ENCODE data around the gene STIP1.
"Not testable (repeated sequence)": the region's sequence is repeated elsewhere in the genome, so short reads cannot be mapped to it uniquely, and the experiment has no call there.

Gene STIP1

DNA sequence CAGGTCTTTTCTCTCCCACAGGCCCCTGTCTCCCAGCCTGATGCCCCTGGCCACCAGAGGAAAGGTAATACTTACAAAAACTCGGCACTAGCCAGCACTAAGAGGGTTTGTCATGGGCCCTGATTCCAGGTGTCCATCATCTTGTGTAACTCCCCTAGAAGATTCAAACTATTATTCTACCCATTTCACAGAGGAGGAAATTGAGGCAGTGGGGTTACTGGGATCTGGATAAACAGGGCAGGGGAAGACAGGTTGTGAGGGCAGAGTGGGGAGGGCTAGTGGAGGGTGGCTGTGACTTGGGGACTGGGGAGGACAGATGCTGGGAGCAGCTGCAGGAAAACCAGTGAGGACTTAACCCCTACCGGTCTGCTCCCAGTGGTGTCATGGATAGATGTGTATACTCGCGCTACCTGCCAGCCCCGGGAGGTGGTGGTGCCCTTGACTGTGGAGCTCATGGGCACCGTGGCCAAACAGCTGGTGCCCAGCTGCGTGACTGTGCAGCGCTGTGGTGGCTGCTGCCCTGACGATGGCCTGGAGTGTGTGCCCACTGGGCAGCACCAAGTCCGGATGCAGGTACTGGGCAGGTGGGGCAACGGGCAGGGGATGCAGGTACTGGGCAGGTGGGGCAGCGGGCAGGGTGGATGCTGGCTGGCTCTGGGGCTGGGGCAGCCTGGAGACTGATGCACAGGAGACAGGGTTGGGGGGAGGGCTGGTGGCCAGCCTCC is 49.6 kb downstream of the STIP1 start:
- no peak for DNase-seq (ENCODE audit: low read depth, low spot score)

DNA sequence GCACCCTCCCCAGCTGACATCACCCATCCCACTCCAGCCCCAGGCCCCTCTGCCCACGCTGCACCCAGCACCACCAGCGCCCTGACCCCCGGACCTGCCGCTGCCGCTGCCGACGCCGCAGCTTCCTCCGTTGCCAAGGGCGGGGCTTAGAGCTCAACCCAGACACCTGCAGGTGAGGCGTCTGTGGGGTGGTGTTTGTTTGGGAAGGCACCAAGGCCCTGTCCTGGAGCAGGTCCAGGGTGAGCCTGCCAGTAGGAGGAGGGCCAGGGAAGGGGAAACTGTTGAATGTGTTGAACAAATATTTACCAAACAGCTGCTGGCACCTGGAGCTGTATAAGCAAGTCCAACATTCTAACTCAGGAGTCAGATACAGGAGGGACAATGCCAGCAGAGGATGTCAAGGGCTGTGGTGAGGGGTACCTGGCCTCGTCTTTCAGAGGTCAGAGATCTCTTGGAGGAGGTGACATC is 51.5 kb downstream of the STIP1 start:
- DNase-seq (ENCODE audit: low read depth, low spot score), result no peak

DNA sequence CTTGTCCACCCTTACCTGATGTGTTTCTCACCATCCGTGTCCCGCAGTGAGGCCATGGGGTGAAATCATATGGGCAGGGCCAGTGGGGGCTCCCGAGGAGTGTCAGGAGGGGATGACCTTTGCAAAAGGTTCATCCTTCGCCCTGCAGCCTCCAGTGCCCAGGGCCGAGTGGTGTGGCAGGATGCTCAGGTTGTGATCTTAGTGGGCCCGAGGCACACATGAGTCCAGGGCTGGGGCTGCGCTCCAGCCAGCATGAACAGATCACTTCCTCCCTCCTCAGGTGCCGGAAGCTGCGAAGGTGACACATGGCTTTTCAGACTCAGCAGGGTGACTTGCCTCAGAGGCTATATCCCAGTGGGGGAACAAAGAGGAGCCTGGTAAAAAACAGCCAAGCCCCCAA is 52.1 kb downstream of the STIP1 start:
- DNase-seq (ENCODE audit: low read depth, low spot score), result no peak

DNA sequence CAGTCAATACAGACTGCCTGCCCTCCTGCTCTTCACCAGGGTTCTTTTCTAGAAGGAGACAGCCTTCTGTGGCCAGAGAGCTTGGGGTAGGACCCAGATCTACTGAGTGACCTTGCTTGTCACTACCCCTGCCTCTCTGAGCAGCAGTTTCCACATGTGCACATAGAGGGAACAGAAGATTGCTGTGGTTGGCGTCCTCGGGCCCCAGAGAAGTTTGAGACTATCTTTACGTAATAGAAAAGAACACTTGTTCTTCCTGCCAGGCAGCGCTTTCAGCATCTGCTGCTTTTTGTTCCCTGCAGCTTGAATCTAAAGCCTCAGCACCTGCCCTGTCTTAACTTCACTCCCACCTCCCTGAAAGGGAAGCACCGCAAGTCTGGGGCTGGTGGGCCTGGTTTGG is 53.0 kb downstream of the STIP1 start:
- DNase-seq (ENCODE audit: low read depth, low spot score), result no peak

DNA sequence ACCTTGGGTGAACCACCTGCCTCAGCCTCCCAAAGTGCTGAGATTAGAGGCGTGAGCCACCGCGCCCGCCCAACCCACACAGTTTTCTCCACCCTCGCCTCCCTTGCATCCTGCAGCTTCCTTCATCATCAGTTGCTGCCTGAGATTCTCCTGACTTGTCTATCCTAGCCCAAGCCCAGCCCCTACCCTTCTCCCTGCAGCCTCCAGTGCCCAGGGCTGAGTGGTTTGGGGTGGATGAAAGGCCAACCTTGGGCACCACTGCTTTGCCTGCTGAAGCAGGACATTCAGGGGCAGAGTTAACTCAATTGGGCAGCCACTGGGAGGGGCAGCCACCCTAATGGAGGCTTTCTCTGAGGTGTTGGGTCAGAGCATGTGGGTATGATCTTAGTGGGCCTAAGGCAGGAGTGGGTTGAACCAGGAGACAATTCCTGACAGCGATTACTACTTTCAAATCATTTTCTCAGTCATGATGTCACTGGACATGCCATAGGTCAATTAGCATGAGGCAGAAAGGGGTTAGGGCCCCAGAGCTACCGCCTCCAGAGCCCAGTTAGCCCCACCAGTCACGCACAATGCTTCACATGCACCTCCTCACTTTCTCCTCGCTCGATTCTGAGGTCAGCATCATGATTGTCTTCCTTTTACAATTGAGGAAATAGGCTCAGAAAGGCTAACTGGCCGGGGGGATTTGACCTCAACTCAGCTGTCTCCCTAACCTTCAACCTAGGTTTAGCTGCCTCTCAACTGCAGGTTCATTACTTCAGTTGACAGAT is 53.9 kb downstream of the STIP1 start:
- DNase-seq (ENCODE audit: low read depth, low spot score), result no peak

DNA sequence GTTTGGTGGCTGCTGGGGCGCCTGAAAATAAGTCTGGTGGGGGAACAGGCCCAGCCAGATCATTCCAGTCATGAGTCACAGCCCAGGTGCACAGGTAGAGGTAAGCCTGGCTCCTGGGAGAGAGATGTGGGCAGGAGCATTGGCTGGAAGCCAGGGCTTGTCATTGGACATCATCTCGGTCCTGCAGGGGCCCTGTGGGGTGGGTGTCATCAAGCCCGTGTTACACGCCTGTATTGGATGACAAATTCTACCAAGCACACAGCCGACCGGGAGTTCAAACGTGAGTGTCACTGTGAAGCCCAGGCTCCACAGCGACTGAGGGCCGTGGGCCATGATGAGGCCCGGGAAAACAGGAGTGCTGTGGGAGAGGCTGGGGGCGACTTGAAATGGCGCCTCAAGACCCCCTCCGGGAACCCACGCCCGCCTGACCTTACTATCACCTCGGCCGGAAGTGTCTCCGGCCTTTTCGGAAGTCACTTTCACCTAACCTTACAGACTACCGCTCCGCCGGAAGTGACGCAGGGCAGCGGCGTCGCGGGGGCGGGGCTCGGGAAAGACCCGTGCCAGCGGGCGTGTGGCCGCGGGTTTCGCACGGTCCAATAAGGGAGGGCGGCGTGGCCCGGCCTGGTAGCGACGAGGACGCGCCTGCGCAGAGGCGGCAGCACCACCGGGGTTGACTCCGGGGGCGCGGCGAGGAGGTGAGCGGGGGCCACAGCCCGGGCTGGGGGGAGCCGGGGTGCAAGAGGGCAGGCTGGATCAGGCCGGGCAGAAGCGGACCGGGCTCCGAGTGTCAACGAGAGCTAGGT is 54.7 kb downstream of the STIP1 start, which contains the start of gene FKBP2:
Gene FKBP2 (plus strand): TSS at position 661 of the 806 bp plus-strand sequence. CDS start 1,293 bp downstream, outside the sequence.
- peak; percentile 99 for DNase-seq (ENCODE audit: low read depth, low spot score)

DNA sequence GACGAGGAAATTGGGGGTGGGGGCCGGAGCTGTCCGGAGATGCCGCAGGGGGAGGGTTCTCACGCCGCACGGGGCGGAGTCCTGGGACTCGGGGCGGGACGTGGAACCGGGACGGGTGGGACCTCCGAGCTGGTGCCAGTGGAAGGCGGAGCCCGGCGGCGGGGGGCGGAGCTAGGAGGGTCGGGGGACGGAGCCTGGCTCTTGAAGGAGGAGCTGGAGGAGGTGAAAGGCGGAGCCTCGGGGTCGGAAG is 55.2 kb downstream of the STIP1 start:
- DNase-seq (ENCODE audit: low read depth, low spot score), result peak; percentile 100

DNA sequence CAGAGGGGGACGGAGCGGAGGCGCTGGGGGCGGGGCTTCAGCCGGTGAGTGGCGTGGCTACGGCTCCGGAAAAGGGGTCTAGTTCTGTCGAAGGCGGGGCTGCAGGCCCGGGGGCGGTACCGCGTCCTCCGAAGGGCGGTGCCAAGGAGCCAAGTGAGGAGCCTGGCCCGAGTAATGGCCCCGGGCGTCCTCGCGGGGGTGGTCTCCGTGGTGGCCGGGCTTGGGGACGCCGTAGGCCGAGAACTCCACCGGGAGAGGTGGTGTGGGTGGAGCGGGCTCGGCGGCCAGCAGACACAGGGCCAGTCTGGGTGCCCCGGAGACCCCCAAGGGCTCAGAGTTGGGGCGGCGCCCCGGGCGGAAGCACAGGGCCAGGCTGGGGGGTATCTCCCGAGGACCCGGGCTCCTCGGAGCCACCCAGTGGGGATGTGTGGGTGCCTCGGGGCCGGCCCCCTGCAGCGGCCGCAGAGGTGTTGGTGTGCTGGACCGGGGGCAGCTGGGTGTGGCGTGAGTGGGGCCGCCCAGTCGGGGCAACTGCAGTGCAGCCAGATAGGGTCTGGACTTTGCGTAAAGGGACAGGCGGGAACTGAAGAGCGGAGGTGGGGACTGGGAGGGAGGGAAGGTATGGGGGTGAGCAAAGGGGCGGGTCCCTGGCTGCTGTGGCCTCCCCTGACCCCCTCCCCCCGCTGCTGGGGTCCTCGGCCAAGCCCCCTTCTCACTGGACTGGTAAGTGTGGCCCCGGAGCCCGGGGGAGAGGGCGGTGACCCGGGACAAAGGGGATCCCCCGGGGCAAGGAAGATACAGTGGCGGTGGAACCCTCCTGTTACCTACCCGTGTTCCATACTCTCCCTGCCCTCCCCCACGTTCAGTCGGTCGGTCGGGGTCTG is 55.8 kb downstream of the STIP1 start:
- peak; percentile 61 for DNase-seq (ENCODE audit: low read depth, low spot score)

DNA sequence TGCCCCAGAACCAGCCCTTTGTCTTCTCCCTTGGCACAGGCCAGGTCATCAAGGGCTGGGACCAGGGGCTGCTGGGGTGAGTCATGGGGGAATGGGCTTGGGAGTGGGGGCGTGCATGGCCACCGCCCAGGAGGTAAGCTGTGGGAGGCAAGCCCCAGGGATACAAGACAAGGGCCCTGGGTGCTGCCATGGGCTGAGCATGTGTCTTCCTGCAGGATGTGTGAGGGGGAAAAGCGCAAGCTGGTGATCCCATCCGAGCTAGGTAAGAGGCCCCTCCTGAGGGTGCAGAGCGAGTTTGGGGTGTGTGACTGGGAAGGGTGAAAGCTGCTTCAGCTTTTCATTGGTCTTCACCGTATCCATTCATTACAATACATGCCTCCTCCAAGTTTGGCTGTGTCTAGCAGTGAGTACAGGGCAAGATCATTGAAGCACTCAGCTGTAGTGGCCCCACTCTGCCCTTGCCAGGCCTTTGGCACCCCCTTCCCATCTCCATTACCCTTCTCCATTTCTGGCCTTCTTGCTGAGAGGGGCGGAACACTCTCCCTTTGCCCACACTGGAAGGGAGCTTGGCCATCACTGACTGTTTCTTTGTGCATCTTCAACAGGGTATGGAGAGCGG is 57.4 kb downstream of the STIP1 start:
- no peak for DNase-seq (ENCODE audit: low read depth, low spot score)

DNA sequence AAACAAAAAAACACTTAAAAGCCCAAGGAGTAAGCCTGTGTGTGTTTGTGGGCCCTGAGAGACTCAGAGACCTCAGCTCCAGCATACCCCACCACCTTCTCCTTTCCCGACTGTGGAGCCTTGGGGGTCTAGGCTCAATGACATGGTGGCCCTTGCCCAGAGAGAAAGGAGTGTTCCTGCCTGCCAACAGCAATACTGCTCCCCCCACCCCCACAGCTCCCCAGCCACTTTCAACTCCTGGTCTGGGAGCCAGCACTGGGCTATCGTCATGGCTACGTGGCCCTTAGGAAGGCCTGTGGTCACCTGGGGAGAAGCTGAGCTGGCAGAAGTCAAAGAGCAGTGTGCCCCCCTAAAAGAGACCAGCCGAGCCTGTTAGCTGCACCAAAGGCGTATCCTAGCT is 58.1 kb downstream of the STIP1 start:
- no peak for DNase-seq (ENCODE audit: low read depth, low spot score)

DNA sequence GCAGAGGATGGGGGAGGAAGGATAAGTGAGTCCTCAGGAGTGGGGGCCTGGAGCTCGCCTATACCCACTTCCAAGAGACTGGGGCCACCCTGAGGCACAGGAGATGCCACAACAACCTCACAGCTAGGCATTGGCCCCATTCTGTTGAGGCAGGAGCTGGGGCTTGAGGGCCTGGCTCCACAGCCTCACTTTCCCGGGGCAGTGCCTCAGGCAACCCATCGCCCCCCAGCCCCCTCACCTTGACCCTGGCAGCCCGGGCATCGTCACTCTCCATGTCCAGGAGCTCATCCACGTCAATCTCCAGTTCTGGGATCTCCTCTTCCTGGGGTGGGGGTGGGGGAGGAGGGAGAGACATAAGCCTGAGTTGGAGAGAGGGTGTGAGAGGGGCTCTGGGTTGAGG is 59.0 kb downstream of the STIP1 start:
- DNase-seq (ENCODE audit: low read depth, low spot score), result no peak

DNA sequence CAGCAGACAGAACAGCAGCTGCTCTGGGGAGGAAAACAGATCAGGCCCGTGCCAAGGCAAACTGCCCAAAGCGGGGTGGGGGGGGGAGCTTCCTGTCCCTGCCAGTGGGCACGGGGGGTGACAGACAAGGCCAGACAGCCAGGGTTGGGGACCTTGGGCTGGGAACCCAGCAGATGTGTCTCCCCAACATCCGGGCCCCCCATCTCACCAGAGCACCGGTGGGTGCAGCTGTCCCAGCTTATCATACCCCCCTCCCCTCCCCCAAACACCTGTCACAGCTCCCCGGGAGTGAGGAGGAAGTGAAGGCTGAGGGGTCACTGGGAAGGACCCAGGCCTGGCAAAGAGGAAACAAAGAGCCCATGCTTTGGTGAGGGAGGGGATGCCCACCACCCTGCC is 59.4 kb downstream of the STIP1 start:
- DNase-seq (ENCODE audit: low read depth, low spot score), result peak; percentile 46

DNA sequence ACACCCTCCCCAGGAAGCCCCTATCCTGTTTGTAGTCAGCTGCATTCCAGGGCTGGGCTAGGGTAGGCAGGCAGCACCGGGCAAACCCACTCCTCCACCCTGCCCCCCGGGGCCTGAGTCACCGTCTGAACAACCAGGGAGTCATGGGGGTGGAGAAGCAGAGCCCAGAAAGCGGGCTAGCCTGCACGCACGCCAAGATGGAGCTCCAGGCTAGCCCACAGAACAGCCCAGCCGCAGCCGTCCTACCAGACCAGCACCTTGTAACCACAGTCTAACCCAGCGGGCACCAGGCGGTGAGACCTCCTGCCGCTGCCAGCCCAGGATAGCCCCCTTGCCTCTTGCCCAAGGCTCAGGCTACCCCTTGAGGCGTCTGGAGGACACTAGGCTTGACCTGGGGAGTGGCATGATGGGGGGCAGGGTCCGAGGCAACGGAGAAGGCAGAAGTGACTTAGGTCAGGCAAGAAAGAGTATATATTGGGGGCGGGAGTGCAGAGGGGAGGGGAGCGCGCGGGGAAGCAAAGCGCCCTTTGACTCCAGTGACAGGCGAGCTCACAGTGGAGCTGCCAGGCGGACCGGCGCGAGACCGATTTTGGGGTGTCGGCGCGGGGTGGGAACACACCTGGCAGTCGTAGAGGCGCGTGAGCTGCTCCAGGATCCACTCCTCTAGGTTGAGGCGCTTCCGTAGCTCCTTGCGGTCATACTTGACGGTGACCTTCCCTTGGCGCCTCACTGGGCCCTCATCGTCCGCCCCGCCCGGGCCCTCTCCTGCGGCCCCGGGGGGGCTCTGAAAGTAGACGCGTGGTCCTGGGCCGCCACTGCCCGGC is 60.0 kb downstream of the STIP1 start:
- DNase-seq (ENCODE audit: low read depth, low spot score), result peak; percentile 94

DNA sequence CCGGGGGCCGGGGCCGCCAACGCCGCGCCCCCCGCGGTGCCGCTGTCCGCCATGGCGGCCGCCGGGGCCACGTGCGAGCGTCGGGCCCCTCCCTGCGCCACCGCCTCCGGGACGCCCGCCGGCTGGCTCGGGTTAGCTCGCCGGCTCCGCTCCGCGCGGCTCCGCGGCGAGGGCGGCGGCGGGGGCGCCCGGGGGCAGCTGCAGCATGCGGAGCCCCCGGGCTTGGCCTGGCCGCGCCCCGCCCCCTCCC is 60.6 kb downstream of the STIP1 start:
- DNase-seq (ENCODE audit: low read depth, low spot score), result not testable (repeated sequence)

DNA sequence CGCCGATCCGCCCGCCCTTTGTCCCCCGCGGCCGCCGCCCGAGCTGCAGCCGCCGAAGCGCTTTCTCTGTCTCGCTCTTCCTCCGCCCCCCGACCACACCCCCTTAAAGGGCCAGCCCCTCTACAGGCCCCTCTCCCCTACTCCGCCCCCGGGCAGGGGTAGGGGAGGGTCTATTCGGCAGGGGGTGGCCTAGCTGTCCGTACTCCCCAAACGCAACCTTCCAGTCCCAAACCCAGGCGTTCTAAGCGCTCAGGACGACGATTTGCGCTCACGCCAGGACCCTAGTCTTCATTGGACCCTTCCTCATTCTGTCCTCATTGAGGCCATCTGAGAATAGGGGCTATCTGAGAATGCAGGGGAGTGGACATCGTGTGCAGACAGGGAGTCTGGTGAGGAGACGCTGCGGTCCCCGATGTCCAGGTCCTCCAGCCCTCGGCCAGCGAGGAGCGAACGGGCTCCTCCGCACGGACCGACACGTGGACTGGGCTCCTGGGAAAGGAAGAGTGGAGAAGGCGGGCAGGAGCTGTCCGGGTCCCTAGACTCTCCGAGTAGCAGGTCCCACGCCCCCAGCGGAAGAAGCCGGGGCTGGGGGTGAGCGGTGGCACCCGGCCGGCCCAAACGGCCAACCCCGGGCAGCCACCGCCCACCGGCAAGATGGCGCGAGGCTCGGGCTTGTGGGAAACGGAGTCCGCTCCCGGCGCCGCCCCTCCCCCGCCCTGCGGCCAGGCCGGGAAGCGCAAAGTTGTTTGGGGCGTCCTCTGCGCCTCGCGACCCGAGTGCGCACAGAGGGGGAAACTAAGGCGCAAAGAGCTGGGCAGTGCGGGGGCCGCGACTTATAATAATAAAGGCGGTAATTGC is 61.1 kb downstream of the STIP1 start, which contains the start of gene PPP1R14B:
Gene PPP1R14B (minus strand): TSS at position 73 of the 858 bp plus-strand sequence. CDS start 270 bp downstream, outside the sequence.
- DNase-seq (ENCODE audit: low read depth, low spot score), result peak; percentile 96

DNA sequence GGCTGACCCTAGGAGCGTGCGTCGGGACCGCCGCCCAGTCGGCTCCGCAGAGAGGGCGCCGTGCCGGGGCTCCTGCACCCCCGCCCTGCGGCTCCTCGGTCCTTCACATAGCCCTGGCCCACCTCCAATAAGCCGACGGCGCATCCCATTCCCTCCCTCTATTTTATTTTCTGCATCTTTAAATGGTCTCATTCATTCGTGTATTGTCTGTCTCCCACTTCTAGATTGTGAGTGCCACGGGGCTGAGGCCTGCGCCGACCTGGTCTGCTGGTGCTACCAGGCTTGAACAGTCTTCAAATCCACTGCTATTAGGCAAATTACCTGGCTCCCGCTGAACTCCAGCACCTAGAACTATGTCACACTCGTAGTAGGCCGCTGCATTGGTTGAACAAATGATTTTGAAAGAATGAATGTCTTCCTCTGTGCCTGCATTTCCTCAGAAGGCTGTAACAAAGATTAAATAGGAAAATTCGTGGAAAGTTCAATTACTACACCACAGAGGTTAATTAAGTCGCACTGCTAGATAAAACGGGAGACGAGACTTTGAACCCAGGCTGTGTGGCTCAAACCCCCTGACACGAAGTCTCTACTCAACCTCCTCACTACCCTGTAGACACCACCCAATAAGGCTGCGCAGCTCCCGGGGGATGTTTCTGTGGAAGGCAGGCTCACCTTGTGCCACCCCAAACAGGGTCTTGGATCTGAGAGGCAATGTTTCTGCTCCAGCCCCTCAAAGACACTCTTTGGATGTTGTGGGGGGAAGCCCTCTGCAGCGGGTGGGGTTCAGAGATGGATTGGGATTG is 62.0 kb downstream of the STIP1 start:
- DNase-seq (ENCODE audit: low read depth, low spot score), result no peak

DNA sequence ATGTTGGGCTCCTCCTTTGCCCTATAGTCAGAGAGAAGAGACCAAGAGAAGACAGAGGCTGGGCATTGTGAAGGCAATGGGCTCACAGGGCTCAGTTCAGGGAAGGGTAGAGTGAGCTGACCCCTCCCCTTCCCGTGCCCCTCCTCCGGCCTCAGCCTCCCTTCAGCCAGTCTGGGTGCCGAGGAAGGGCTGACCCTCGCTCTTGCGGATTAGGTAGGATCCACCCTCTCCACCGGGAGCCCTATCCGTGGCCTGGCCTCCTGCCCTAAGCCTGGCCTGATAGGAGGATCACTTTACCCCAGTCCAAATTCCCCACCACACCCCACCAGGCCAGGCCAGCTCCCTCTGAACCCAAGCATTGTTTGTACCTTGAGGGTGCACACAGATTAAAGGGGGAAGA is 62.6 kb downstream of the STIP1 start:
- no peak for DNase-seq (ENCODE audit: low read depth, low spot score)

DNA sequence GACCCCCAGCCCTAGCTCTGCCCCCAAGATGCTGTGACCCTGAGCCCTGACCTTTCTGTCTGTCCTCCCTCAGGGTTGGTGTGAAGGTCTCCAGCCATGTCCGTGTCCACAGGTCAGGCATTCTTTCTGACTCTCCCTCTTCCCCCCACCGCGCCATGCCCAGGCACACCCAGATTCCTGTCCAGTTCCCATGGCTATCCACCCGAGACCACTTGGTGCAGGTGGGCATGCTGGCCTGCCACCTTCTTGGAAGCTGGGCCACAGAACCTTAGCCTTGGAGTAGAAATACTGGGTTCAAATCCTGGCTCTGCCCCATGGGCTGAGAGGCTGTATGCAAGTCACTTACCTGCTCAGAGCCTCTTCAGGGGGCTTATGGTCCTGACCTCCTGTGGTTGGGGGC is 63.1 kb downstream of the STIP1 start:
- DNase-seq (ENCODE audit: low read depth, low spot score), result no peak

Measured in astrocyte of the hippocampus (primary cell).